CD4-positive, alpha-beta T cell treated with Interleukin-17A for 1 hour (primary cell): ENCODE results near the gene CDH18.
"Not testable (repeated sequence)": the region's sequence is repeated elsewhere in the genome, so short reads cannot be mapped to it uniquely, and the experiment has no call there.

ENCODE experiments used
- DNase-seq: peaks from one replicate; pipeline ENCODE4 v3.0.0-alpha.2; 2020

Gene CDH18

DNA sequence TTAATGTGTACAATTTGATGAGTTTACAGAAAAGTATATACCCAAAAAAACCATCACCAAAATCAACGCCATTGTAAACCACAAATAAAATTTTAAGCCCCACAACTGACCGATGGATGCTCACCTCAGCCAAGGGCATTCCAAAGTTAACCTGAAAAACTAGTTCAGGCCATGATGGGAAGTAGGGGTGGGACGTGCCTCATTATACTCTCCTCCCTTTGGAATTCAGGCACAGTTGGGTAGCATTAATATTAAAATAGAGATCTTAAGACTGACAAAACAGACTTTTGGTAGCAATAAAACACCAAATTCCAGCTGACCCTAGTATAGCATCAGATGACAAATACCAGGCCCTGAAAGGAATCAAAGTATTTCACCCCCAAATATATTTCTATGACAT, 129.0 kb downstream of the CDH18 start:
- no peak for DNase-seq

DNA sequence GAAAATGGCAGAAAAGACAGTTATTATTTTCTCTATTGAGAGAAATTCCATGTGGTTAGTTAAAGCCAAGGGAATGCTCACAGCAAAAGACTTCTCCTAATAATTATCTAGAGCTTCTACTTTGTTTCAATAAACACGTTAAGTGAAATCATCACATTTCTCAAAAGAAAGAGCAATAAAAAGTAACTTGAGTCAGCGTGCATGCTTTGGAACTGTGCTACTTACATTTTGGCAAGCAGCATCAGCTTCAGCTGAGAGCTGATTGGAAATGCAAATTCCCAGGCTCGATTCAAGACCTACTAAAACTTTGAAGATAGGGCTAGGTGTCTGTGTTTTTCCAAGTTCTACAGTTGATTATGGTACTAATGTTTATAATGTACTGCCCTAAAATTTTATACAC, 132.1 kb downstream of the CDH18 start:
- DNase-seq = no peak

- DNase-seq = no peak
Measured at GRCh38 chr5:19855453-19855852, 132.5 kb downstream of the CDH18 start.

GRCh38 chr5:19855031-19855430, 133.0 kb downstream of the CDH18 start:
- no peak for DNase-seq

DNA sequence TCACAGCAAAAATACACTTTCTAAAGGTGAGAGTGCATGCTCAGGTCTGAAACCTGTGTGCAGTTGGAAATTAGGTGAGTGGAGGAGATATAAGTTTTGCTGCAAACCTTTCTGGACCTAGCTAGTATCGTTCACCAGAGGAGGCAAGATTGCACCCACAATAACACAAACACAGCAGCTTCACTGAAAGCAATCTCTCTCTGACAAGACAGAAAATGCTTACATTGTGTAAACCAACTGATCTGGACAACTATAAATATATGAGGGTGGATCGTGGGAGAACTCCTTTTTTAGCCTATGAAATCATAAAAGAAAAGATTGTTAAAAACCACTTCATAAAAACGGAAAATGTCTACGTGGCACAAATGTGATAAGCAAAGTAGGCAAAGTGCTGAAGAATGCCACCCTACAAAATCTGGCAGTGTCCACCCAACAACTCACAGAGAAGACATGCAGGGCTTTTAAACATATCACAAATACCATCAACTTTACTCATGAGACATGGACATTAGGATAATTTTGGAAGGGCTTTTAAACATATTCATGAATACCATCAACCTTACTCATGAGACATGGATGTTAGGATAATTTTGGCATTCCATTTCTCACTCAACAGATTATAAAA, 134.3 kb downstream of the CDH18 start:
- DNase-seq = no peak

- no peak for DNase-seq
Measured at GRCh38 chr5:19837536-19838174, 150.3 kb downstream of the CDH18 start.

DNA sequence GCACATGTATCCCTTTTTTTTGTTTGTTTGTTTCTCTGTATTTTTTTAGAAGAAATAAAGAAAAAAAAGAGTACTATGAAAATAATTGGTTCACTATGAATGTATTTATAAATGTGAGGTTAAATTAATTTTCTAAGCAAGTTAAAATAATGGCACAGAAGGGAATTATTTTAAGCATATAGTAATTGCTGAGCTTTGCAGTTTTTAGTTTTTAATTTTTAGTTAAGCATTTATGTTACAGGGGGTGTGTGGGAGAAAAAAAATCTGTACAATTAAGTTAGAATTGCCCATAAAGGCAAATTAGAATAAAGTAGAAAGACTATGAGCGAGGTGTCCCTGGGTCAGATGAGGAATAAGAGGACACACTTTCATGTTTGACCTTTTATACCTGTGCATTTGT, 152.6 kb downstream of the CDH18 start:
- no peak for DNase-seq

DNA sequence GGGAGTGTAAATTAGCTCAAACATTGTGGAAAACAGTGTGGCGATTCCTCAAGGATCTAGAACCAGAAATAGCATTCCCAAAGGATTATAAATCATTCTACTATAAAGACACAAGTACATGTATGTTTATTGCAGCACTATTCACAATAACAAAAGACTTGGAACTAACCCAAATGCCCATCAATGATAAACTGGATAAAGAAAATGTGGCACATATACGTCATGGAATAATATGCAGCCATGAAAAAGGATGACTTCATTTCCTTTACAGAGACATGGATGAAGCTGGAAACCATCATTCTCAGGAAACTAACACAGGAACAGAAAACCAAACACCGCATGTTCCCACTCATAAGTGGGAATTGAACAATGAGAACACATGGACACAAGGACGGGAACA, 175.3 kb downstream of the CDH18 start:
- DNase-seq = not testable (repeated sequence)

GRCh38 chr5:19806756-19807155, 181.2 kb downstream of the CDH18 start:
- DNase-seq = no peak

- no peak for DNase-seq
Measured at GRCh38 chr5:19802686-19803085, 185.3 kb downstream of the CDH18 start.

DNA sequence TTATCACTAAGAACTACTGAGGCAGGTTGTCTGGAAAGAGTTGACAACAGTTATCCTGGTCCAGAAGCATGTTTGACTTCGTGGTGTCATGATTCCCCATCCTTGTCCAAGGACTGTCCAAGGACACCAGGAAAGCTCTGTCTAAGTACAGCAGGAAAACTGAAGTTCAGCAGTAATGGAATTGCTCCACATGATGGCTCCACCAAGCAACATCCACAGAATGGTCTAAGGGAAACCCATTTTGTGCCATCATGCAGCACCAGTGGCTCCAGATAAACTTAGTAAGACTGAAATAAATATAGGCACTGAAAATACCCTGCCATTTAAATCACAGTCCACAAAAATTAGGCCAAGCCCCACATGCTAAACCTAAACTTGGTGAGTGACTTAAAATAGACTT, 192.8 kb downstream of the CDH18 start:
- no peak for DNase-seq

DNA sequence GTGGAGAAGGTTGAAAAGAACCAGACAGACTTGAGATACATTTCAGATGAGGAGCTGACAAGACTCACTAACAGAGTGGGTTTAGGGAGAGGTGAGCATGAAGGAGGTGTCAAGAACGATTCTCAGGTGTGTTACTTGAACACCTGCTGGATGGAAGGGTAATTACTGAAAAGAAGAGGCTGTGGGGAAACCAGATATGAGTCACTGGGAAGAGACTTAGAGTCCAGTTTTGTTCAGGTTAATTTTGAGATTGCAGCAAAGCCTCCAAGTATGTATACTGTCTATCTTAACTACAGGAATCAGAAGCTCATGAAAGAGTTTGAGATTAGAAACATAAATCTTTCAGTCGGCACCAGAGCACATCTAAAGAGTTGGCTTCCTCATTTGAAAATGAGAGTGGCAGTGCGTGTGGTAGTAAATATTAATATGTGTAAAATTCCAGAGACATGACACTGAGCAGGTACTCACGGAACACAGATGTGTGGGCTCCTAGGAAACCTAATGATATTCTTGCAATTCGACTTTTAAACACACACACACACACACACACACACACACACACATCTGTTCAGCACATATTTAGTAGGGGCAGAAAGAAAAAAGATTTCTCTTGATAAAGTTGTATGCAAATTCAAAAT, 197.1 kb downstream of the CDH18 start:
- DNase-seq = no peak

- DNase-seq = no peak
Measured at GRCh38 chr5:19782566-19782965, 205.4 kb downstream of the CDH18 start.

DNA sequence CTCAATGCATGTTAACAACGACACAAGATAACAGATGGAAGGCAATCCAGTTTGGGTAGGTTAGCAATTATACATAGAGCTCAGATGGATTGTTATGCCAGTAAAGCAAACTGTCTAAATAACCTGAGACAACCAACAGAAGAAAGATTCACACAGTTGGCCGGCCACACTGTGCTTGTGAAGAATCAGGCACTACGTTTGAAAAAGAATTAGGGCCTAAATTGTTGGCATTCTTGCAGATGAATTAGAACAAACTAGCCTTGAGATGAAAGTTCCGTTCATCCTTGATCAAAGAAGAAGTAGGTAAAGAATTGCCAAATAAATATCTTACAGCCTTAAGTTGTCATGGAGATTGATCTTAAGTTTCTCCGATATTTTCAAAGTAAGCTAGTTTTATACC, 210.6 kb downstream of the CDH18 start:
- no peak for DNase-seq

DNA sequence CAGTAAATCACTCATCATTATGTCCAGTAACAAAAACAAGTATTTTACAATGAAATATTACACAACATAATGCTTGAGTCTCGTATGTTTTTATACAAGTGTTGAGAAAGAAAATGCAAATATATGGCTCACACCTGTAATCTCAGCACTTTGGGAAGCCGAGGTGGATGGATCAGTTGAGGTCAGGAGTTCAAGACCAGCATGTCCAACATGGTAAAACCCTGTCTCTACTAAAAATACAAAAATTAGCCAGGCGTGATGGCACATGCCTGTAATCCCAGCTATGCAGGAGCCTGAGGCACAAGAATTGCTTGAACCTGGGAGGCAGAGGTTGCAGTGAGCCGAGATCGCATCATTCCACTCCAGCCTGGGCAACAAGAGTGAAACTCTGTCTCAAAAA, 211.1 kb downstream of the CDH18 start:
- DNase-seq = not testable (repeated sequence)

DNA sequence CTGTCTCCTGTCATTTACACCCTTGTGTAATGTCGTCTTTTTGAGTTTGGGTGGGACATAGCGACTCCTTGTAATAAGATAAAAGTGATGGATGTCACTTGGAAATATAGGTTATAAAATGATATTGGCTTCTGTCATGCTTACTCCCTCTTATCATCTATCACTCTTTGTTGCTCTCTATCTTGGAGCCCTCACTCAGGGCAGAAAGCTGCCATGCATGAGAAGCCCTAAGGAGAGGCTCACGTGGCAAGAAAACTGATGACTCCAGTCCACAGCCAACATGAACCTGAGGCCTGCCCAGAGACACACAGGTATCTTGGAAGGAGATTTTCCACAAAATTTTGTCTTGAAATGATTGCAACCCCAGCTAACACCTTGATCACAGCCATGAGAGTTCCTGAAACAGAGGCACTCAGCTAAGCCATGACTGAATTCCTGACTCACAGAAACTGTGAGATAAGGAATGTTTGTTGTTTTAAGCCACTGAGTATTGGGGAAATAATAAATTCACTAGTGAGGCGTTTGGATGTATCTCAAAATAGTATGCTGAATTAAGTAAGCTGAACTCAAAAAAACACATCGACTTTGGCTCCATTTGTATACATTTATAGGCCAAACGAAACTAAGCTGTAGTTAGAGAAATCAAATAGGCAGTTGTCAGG, 216.7 kb downstream of the CDH18 start:
- DNase-seq = no peak

GRCh38 chr5:19770396-19770795, 217.6 kb downstream of the CDH18 start:
- no peak for DNase-seq

DNA sequence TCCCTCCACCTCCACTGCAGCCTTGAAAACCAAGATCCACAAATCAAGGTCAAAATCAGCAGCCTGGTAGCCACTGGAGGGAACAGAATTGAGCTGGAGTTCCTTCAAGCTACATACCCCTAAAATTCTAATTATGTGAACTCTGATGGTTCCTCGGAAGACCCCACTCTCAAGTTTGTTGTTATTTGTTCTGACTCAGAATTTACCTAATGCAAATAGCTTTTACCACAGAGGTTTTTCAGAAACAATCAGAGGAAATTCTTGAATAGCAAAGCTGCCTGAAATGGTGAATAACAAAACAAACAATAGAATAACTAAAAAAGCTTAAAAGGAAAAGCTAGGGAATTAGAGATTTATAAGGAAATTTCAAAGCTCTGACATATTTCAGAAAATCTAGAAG, 220.0 kb downstream of the CDH18 start:
- no peak for DNase-seq

DNA sequence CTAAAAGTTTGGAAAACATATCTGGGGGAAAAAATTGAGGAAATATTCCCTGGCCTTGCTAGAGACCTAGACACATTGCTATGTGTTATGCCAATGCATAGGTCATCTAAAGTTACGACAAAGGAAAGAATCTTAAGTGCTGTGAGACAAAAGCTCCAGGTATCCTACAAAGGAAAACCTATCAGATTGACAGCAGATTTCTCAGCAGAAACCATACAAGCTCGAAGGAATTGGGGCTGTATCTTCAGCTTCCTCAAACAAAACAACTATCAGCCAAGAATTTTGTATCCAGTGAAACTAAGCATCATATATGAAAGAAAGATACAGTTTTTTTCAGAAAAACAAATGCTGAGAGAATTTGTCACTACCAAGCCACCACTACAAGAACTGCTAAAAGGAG, 234.4 kb downstream of the CDH18 start:
- no peak for DNase-seq

GRCh38 chr5:19751326-19751725, 236.7 kb downstream of the CDH18 start:
- no peak for DNase-seq

GRCh38 chr5:19745247-19745646, 242.8 kb downstream of the CDH18 start:
- no peak for DNase-seq

- no peak for DNase-seq
Measured at GRCh38 chr5:19739671-19740070, 248.3 kb downstream of the CDH18 start.

- no peak for DNase-seq
Measured at GRCh38 chr5:19734776-19735175, 253.2 kb downstream of the CDH18 start.
